Hepatocyte (in vitro differentiated cells): ENCODE measurements around the gene TBC1D1.

ENCODE experiments used
- CTCF ChIP-seq: fragments of 200-600 bp; sonication (generic); IDR thresholded peaks from 2 replicates; pipeline ENCODE4 v1.5.1; 2016; ENCODE audit warnings: antibody characterized with exemption, mild to moderate bottlenecking; ENCODE audit not compliant: poor library complexity
- EZH2 ChIP-seq: fragments of 200-600 bp; sonication (generic); IDR thresholded peaks from 2 replicates; pipeline ENCODE4 v1.6.1; 2016; ENCODE audit warnings: antibody characterized with exemption, mild to moderate bottlenecking, borderline replicate concordance

- TF ChIP-seq EZH2 (no peak), CTCF (no peak)
These were observed 158.8 kb downstream of the TBC1D1 start for GRCh38 chr4:38049545-38050170.
